ENCODE results near the gene ESRRB.

The ESRRB gene

GRCh38 chr14:76426161-76426696, 50.3 kb downstream of the ESRRB start:
- Histone ChIP-seq H3K27ac (ENCODE audit: extremely low read depth, low read depth, low read length) (no peak overlapping the region), H3K36me3 (ENCODE audit: control insufficient read depth in 2 of 2, insufficient read depth in 1 of 2, low read length in 2 of 2) (no peaks in the 10 kb centered on the region), H3K4me1 (ENCODE audit: control insufficient read depth, insufficient read depth, low read length) (no peaks in the 10 kb centered on the region), H3K4me3 (ENCODE audit: low read depth, low read length) (no peak overlapping the region), H3K9me3 (ENCODE audit: control insufficient read depth, insufficient read depth, low read depth, low read length) (no peaks in the 10 kb centered on the region)
- TF ChIP-seq, protein P1, sequence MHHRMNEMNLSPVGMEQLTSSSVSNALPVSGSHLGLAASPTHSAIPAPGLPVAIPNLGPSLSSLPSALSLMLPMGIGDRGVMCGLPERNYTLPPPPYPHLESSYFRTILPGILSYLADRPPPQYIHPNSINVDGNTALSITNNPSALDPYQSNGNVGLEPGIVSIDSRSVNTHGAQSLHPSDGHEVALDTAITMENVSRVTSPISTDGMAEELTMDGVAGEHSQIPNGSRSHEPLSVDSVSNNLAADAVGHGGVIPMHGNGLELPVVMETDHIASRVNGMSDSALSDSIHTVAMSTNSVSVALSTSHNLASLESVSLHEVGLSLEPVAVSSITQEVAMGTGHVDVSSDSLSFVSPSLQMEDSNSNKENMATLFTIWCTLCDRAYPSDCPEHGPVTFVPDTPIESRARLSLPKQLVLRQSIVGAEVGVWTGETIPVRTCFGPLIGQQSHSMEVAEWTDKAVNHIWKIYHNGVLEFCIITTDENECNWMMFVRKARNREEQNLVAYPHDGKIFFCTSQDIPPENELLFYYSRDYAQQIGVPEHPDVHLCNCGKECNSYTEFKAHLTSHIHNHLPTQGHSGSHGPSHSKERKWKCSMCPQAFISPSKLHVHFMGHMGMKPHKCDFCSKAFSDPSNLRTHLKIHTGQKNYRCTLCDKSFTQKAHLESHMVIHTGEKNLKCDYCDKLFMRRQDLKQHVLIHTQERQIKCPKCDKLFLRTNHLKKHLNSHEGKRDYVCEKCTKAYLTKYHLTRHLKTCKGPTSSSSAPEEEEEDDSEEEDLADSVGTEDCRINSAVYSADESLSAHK (tag by site-specific recombination; IDR thresholded peaks at IDR 0.05), result no peak
- TF ChIP-seq ZNF426 (tag by site-specific recombination; IDR thresholded peaks at IDR 0.05) (no peak), INSM2 (tag by site-specific recombination; IDR thresholded peaks at IDR 0.05) (no peak), ZNF791 (tag by site-specific recombination; IDR thresholded peaks at IDR 0.05) (no peak), ATF2 (tag by site-specific recombination; IDR thresholded peaks at IDR 0.05; ENCODE audit: low read depth) (peak; percentile 68), ZFP3 (tag by site-specific recombination; IDR thresholded peaks at IDR 0.05; ENCODE audit: low read depth) (no peak), KLF16 (tag by site-specific recombination; IDR thresholded peaks at IDR 0.05) (no peak)
- CTCF ChIA-PET, result interaction anchor here (2.7 kb wide), 1 partner anchor 30 kb away, joined by 7 read pairs; no protein-coding TSS in a partner anchor
- POLR2A ChIA-PET, result no interaction called here

DNA sequence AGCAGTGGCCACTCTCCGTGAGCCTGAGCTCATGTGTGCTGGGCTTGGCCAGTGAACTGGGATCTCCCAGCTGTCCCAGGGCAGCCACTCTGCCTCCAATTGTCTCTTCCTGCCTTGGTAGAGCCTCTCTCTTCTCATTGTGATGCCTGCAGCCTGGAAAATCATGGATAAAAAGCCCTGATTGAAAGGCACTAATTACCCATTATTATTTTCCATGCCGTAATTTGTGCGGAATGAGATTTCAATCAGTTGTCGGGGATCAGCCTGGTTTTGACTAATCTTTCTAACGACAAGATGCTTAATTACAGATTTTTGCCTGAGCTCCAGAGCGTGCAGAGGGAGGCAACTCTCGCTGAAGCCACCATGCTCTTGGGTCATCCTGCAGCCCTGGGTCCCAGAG, 52.7 kb downstream of the ESRRB start:
- Histone ChIP-seq H3K27ac (ENCODE audit: extremely low read depth, low read depth, low read length) (no peak overlapping the region), H3K36me3 (ENCODE audit: control insufficient read depth in 2 of 2, insufficient read depth in 1 of 2, low read length in 2 of 2) (no peaks in the 10 kb centered on the region), H3K4me1 (ENCODE audit: control insufficient read depth, insufficient read depth, low read length) (no peaks in the 10 kb centered on the region), H3K4me3 (ENCODE audit: low read depth, low read length) (no peak overlapping the region), H3K9me3 (ENCODE audit: control insufficient read depth, insufficient read depth, low read depth, low read length) (no peaks in the 10 kb centered on the region)
- CTCF ChIA-PET, result interaction anchor here (0.6 to 2.7 kb wide), 2 partner anchors 27 to 42 kb away, joined by 3 to 7 read pairs; no protein-coding TSS in a partner anchor
- POLR2A ChIA-PET, result no interaction called here
- TF ChIP-seq ZNF529 (tag by site-specific recombination; IDR thresholded peaks at IDR 0.05; ENCODE audit: insufficient replicate concordance), result no peak
- TF ChIP-seq MYNN (tag by site-specific recombination; IDR thresholded peaks at IDR 0.05; ENCODE audit: borderline replicate concordance), result no peak
- no peak for TF ChIP-seq ZNF155 (tag by site-specific recombination; IDR thresholded peaks at IDR 0.05)
- TF ChIP-seq ZNF114 (tag by site-specific recombination; IDR thresholded peaks at IDR 0.05), result no peak
- TF ChIP-seq ZBTB21 (tag by site-specific recombination; IDR thresholded peaks at IDR 0.05), result no peak
- no peak for TF ChIP-seq KLF7 (tag by site-specific recombination; IDR thresholded peaks at IDR 0.05; ENCODE audit: borderline replicate concordance)
- TF ChIP-seq TRIM28 (IDR thresholded peaks at IDR 0.05; ENCODE audit: borderline replicate concordance, low read length), result no peak
- no peak for TF ChIP-seq ZNF324 (tag by site-specific recombination; IDR thresholded peaks at IDR 0.05)
- TF ChIP-seq GLI4 (tag by site-specific recombination; IDR thresholded peaks at IDR 0.05), result no peak
- no peak for TF ChIP-seq ZNF768 (tag by site-specific recombination; IDR thresholded peaks at IDR 0.05)
- TF ChIP-seq ZNF670 (tag by site-specific recombination; IDR thresholded peaks at IDR 0.05; ENCODE audit: low read depth), result no peak
- TF ChIP-seq, protein P2, sequence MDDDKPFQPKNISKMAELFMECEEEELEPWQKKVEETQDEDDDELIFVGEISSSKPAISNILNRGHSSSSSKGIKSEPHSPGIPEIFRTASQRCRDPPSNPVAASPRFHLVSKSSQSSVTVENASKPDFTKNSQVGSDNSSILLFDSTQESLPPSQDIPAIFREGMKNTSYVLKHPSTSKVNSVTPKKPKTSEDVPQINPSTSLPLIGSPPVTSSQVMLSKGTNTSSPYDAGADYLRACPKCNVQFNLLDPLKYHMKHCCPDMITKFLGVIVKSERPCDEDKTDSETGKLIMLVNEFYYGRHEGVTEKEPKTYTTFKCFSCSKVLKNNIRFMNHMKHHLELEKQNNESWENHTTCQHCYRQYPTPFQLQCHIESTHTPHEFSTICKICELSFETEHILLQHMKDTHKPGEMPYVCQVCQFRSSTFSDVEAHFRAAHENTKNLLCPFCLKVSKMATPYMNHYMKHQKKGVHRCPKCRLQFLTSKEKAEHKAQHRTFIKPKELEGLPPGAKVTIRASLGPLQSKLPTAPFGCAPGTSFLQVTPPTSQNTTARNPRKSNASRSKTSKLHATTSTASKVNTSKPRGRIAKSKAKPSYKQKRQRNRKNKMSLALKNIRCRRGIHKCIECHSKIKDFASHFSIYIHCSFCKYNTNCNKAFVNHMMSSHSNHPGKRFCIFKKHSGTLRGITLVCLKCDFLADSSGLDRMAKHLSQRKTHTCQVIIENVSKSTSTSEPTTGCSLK (tag by site-specific recombination; IDR thresholded peaks at IDR 0.05), result no peak
- TF ChIP-seq ZNF416 (tag by site-specific recombination; IDR thresholded peaks at IDR 0.05), result no peak
